GM18520 (cell line): ENCODE results near the gene ABCG8.
"Not testable (repeated sequence)": the region's sequence is repeated elsewhere in the genome, so short reads cannot be mapped to it uniquely, and the experiment has no call there.

Experiments
- ATAC-seq: cut with Tn5 transposase; IDR thresholded peaks from one replicate; pipeline ENCODE4 v1.9.1; 2021; ENCODE audit not compliant: unreplicated experiment

Gene ABCG8

GRCh38 chr2:43906448-43907109 is 67.8 kb downstream of the ABCG8 start:
- ATAC-seq: no peak

- not testable (repeated sequence) for ATAC-seq
Measured at GRCh38 chr2:43911136-43911790, 72.5 kb downstream of the ABCG8 start.

GRCh38 chr2:43924463-43924862 is 85.7 kb downstream of the ABCG8 start:
- ATAC-seq: no peak

GRCh38 chr2:43925431-43925830 is 86.7 kb downstream of the ABCG8 start:
- no peak for ATAC-seq

DNA sequence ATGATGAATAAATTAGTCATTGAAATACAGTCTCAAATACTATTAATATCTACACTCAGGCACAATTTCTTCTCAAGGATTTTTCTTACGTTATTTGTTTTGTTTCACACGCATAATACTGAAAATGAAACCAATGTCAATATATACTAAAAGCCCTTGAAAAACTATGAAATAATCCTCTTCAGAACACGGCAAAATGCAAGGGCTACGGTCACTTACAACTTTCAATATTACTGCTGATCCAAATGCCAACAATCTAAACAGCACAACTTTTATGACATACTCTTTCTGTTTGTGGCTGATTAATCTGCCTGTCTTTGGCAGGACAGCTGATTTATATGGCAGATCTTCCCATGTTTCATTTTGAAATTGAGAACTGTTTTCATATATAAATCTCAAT is 88.7 kb downstream of the ABCG8 start:
- no peak for ATAC-seq

DNA sequence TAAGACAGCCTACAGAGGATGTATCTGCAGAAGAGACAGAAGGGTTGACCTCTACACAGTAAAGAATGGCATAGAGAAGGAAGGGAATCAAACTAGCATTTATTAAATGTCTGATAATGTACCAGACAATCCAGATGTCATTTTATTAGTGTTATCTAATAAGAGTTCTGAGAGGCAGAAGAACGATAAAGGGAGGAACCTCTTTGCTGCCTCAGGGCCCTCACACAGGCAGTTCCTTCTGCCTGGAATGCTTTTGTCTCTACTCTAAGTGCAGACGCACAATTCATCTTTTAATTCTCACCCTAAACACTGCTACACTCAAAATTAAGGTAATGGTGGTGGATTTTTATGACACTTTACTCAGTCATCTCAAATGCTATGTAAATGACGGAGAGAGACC is 92.5 kb downstream of the ABCG8 start:
- ATAC-seq: no peak
